IPS-18c (cell line): ENCODE results near the gene ZBTB8A.
A peak's percentile ranks its signal among the peaks of the same experiment; 100 is the strongest.
"Not testable (repeated sequence)": the region's sequence is repeated elsewhere in the genome, so short reads cannot be mapped to it uniquely, and the experiment has no call there.

Experiments
- H3K4me3 ChIP-seq: 2 replicates; pipeline ENCODE4 v1.7.0; 2013; ENCODE audit warnings: low read depth, mild to moderate bottlenecking, low read length, moderate library complexity; ENCODE audit not compliant: insufficient read depth
- H3K9me3 ChIP-seq: one replicate; pipeline ENCODE4 v1.6.1; 2013; ENCODE audit warnings: mild to moderate bottlenecking, low read length, moderate library complexity; ENCODE audit not compliant: control insufficient read depth, insufficient read depth

ZBTB8A gene

GRCh38 chr1:32635508-32636277 lies 96.5 kb downstream of the ZBTB8A start:
- H3K4me3 ChIP-seq = no peak overlapping the region
- H3K9me3 ChIP-seq = peaks cover 2% of the 10 kb centered on the region

GRCh38 chr1:32636914-32637645 lies 97.9 kb downstream of the ZBTB8A start:
- Histone ChIP-seq H3K4me3 (no peak overlapping the region), H3K9me3 (peaks cover 2% of the 10 kb centered on the region)

- Histone ChIP-seq H3K4me3 (no peak overlapping the region), H3K9me3 (peaks cover 2% of the 10 kb centered on the region)
Observed at GRCh38 chr1:32639489-32640075, 100.4 kb downstream of the ZBTB8A start.

DNA sequence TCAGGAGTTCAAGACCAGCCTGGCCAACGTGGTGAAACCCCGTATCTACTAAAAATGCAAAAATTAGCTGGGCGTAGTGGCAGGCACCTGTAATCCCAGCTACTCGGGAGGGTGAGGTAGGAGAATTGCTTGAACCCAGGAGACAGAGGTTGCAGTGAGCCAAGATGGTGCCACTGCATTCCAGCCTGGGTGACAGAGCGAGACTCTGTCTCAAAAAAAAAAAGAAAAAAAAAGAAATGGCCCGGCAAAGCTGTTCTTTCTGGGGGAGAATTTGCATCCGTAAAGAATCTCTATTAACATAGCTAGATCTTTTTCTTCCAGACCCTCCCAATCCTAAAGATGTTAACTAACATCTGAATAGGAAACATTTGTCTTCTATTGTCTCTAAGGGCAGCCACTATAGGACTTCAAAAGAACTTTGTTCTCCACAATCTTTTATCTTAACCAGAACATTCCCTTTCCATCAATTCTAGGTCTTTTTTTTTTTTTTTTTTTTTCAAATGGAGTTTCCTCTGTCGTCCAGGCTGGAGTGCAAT lies 103.1 kb downstream of the ZBTB8A start:
- not testable (repeated sequence) for H3K4me3 ChIP-seq, H3K9me3 ChIP-seq

- Histone ChIP-seq H3K4me3 (no peak overlapping the region), H3K9me3 (peaks cover 2% of the 10 kb centered on the region)
Observed at GRCh38 chr1:32644426-32644825, 105.2 kb downstream of the ZBTB8A start.

- Histone ChIP-seq H3K9me3 (no peaks in the 10 kb centered on the region), H3K4me3 (no peak overlapping the region)
Observed at GRCh38 chr1:32647308-32648134, 108.3 kb downstream of the ZBTB8A start.

GRCh38 chr1:32650248-32650751 lies 111.1 kb downstream of the ZBTB8A start, which contains the start of gene ZBTB8OS:
Gene ZBTB8OS (minus strand): TSS chr1:32650550. CDS start chr1:32650529, 21 bp downstream.
- peak within 1 kb of the TSS; percentile 98 for H3K4me3 ChIP-seq
- H3K9me3 ChIP-seq = no peaks in the 10 kb centered on the region

- peak within 1 kb of the TSS; percentile 98 for H3K4me3 ChIP-seq
- H3K9me3 ChIP-seq = no peaks in the 10 kb centered on the region
Observed at GRCh38 chr1:32650752-32651460, 111.7 kb downstream of the ZBTB8A start, which contains the start of gene RBBP4. Gene RBBP4 (plus strand): TSS chr1:32651208. CDS start chr1:32651307, 99 bp downstream.

GRCh38 chr1:32651461-32652073 lies 112.3 kb downstream of the ZBTB8A start:
- H3K4me3 ChIP-seq = peak overlapping the region; percentile 98
- no peaks in the 10 kb centered on the region for H3K9me3 ChIP-seq

- Histone ChIP-seq H3K9me3 (no peaks in the 10 kb centered on the region), H3K4me3 (peak overlapping the region; percentile 98)
Observed at GRCh38 chr1:32652244-32652962, 113.2 kb downstream of the ZBTB8A start.
